NCI-H187 treated with DMSO at 0.1 percent for 48 hours (cell line): ENCODE data around the gene ARHGAP21.
"Not testable (repeated sequence)": the region's sequence is repeated elsewhere in the genome, so short reads cannot be mapped to it uniquely, and the experiment has no call there.

Experiments used
- DNase-seq: peaks from one replicate; lab custom pipeline; 2025; lab: John Stamatoyannopoulos, UW

The ARHGAP21 gene

GRCh38 chr10:24683554-24683953 is 40.1 kb downstream of the ARHGAP21 start:
- DNase-seq: no peak

GRCh38 chr10:24681572-24682088 is 42.1 kb downstream of the ARHGAP21 start:
- DNase-seq: no peak

GRCh38 chr10:24680647-24681524 is 42.8 kb downstream of the ARHGAP21 start:
- no peak for DNase-seq

GRCh38 chr10:24678757-24679156 is 44.9 kb downstream of the ARHGAP21 start:
- DNase-seq: no peak

DNA sequence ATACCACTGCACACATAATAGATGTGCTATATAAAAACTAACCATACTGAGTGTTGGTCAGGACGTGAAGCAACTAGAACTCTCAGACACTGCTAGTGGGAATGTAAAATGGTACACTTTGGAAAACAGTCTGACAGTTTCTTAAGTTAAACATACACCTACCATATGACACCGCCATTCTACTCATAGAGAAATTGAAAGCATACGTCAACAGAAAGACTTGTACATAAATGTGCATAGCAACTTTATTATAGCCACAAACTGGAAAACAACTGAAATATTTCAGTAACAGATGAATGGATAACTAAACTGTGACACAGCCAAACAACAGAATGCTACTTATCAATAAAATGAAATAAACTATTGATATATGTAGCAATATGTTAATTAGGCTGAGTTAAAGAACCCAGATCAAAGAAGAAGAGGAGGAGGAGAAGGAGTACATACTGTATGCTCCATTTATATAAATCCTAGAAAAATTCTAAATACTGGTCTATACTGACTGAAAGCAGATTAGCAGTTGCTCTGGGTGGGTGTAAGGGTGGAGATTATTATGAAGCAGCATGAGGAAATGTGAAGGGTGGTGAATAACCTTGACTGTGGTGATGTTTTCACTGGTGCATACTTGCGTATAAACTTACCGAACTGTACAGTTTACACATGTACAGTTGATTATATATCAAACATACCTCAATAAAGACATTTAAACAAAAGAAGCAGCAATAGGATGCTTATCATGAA is 48.6 kb downstream of the ARHGAP21 start:
- DNase-seq: no peak

- DNase-seq: no peak
These were observed 52.6 kb downstream of the ARHGAP21 start for GRCh38 chr10:24670964-24671670.

- no peak for DNase-seq
These were observed 54.3 kb downstream of the ARHGAP21 start for GRCh38 chr10:24669285-24669852.

DNA sequence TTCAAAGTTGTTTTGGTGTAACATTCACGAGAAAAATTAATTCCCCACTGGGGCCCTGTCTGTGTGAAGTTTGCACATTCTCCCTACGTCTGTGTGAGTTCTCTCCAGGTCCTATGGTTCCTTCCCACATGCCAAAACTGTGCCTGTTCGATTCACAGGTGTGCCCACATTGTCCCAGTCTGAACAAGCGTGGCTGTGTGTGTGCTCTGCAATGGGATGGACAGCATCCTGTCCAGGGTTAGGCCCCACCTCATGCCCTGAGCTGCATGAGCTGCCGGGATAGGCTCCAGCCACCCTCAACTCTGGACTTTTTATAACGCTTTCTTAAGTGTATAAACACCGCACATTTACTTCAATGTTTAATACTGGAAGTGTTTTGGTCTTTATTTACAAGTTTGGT is 55.4 kb downstream of the ARHGAP21 start:
- DNase-seq: no peak

GRCh38 chr10:24664991-24665390 is 58.7 kb downstream of the ARHGAP21 start:
- no peak for DNase-seq

DNA sequence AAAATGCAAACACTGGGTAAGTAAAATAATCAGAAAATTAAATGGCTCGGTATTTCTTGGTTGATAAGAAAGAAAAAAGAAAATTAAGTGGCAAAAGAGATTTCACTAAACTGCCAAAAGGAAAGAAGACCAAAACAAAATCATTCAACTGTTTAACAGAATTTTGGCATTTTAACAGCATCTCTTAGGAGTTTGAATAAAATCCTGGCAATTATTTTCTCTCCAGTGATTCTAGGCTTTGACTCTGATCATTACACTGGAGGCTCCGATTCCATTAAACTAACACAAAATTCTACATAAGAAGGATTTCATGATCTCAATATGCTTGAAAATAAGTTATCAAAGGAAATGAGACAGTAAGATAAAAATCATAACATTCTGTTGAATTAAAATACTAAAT is 62.3 kb downstream of the ARHGAP21 start:
- DNase-seq: no peak

DNA sequence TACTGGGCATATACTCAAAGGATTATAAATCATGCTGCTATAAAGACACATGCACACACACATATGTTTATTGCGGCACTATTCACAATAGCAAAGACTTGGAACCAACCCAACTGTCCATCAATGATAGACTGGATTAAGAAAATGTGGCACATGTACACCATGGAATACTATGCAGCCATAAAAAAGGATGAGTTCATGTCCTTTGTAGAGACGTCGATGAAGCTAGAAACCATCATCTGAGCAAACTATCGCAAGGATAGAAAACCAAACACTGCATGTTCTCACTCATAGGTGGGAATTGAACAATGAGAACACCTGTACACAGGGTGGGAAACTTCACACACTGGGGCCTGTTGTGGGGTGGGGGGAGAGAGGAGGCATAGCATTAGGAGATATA is 65.4 kb downstream of the ARHGAP21 start:
- DNase-seq: not testable (repeated sequence)

GRCh38 chr10:24656326-24656725 is 67.4 kb downstream of the ARHGAP21 start:
- DNase-seq: not testable (repeated sequence)

- DNase-seq: no peak
These were observed 71.2 kb downstream of the ARHGAP21 start for GRCh38 chr10:24652381-24652957.

DNA sequence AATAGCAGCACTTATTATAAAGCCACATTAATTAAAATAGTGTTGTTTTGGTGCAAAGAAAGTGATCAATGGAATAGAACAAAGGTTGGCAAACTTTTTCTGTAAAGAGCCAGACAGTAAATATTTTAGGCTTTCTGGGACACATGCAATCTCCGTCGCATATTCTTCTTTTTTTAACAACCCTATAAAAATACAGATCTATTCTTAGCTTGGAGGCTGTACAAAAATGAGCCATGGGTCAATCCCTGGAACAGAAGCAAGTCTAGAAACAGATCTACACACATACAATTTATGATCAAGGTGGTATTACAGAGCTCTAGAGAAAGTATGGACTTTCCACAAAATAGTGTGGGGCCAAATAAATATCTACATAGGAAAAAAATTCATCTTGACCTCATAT is 71.8 kb downstream of the ARHGAP21 start:
- no peak for DNase-seq

GRCh38 chr10:24650669-24651391 is 72.9 kb downstream of the ARHGAP21 start:
- DNase-seq: no peak

DNA sequence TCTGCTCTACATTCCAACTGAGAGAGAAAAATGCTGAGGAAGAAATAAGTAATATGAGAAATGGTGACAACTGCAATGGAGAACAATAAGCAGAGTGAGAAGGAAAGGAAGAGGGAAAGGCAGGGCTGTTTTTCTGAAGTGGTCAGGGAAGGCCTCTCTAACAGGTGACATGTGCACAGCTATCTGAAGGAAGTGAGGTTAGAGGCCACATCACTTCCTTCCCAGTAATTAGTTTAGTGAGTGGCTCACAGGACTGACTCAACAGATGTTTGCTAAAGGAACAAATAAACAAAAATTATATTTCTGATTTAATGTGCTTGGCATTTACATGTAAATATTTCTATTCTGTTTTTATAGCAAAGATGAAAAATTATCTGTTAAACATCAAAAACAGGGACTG is 77.9 kb downstream of the ARHGAP21 start:
- DNase-seq: no peak

GRCh38 chr10:24645022-24645421 is 78.7 kb downstream of the ARHGAP21 start:
- DNase-seq: no peak

DNA sequence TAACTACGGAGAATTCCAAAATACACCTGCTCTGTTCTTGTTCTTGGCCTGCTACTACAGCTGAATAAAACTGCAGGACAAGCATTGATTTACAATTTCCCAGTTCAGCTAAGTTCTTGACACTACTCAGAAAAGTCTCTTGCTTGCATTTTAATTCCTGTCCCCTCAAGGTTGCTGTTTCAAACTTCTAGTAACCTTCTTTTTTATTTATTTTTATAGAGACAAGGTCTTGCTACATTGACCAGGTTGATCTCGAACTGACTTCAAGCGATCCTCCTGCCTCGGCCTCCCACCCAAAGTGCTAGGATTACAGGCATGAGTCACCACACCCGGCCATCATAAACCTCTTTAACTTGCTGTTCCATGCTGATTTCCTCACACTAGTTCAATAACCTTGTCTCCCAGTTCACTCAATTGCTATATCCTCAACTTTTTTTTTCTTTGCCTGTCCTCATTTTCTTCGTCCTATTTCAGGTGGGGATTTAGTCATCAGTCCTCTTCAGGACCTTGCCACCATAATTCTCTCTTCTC is 79.9 kb downstream of the ARHGAP21 start:
- no peak for DNase-seq

DNA sequence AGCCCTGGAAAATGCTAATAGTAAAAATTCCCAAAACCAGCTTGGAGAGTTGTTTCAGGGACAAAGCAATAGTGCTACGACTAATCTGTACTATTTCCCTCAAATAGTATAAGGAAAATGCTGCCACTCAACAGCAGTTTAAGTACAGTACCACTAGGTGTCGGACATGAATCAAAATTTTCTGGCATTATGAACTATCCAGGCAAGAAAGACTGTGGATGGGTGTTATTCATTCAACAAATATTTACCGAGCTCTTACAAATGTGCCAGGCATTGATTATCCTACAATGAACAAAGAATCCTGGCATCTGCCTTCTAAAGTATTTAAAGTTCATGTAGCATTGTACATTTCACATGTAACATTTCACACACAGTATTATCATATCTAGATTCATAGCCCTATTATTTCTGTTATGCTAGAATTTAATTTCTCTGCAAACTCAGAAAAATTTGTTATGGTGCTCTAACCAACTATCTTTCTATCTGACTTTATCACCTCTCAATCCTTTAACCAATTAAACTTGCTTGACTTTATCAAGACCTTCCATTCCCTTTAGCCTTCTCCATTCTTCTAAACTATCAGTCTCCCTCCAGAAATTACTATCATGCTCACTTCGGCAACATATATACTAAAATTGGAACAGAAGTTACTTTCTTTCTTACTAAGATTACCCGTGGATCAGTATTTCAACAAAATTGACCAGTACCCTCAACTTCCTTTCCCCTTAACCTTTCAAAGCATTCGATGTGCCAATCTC is 80.6 kb downstream of the ARHGAP21 start:
- DNase-seq: no peak

DNA sequence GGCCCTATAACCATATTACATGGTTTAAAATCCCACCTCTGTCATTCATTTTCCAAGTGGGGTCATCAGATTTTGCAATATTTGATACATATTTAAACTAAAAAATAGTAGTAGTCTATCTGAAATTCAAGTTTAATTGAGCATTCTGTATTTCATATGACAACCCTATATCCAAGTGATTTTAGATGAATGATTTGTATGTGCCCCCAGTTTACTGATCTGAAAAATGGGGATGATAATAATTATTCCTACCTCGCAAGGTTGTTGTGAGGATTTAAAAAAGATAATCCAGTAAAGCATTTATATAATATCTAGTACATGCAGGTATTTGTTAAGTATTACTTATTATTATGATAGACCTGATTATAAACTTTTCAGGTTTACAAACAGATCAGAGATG is 84.6 kb downstream of the ARHGAP21 start:
- DNase-seq: no peak
